Gastrocnemius medialis (tissue), 4 donors: Measurements from ENCODE around the gene STRADA.

ENCODE experiments used
- CTCF ChIP-seq, 5 experiments: fragments of 450-650 bp in 3 of 5; fragments of 200-600 bp in 2 of 5; sonication (generic) in 2 of 5; IDR thresholded peaks in 4 of 5; conservative IDR thresholded peaks in 1 of 5; 1 replicate in 4 of 5; 2 replicates in 1 of 5; pipeline ENCODE4 v1.5.1; 2016 to 2019; ENCODE audit warnings: antibody characterized with exemption in 5 of 5, mild to moderate bottlenecking in 3 of 5, moderate library complexity in 3 of 5
- POLR2A ChIP-seq, 2 donors: fragments of 450-650 bp; IDR thresholded peaks; one replicate each; pipeline ENCODE4 v1.6.1; 2017; ENCODE audit warnings: antibody characterized with exemption in 2 of 2, mild to moderate bottlenecking in 2 of 2, moderate library complexity in 2 of 2

- no peak for TF ChIP-seq CTCF (IDR thresholded peaks at IDR 0.05 in 4 of 5, conservative IDR thresholded peaks at IDR 0.05 in 1 of 5)
- no peak for TF ChIP-seq POLR2A (IDR thresholded peaks at IDR 0.05)
These were observed 53.1 kb downstream of the STRADA start for GRCh38 chr17:63688396-63689020.
